KMS-11 (cell line): Measurements from ENCODE around the gene KLHL29.

Experiments
- H2AFZ ChIP-seq: fragments of 200-600 bp; sonication (generic); 2 replicates; pipeline ENCODE4 v1.6.1; 2016; ENCODE audit warnings: antibody characterized with exemption, mixed run types, low read depth
- H3K27ac ChIP-seq: fragments of 200-600 bp; sonication (generic); 2 replicates; pipeline ENCODE4 v1.6.1; 2016; ENCODE audit warnings: mild to moderate bottlenecking, mixed run types
- H3K27me3 ChIP-seq: fragments of 200-600 bp; sonication (generic); 2 replicates; pipeline ENCODE4 v1.6.1; 2017; ENCODE audit warnings: mild to moderate bottlenecking, low read depth, mixed run types, moderate library complexity; ENCODE audit not compliant: insufficient read depth
- H3K36me3 ChIP-seq: fragments of 200-600 bp; sonication (generic); 2 replicates; pipeline ENCODE4 v1.6.1; 2017; ENCODE audit warnings: mild to moderate bottlenecking, mixed run types; ENCODE audit not compliant: insufficient read depth
- H3K4me1 ChIP-seq: fragments of 200-600 bp; sonication (generic); 2 replicates; pipeline ENCODE4 v1.6.1; 2016; ENCODE audit warnings: mild to moderate bottlenecking, low read depth, mixed run types; ENCODE audit not compliant: poor library complexity, severe bottlenecking
- H3K4me2 ChIP-seq: fragments of 200-600 bp; sonication (generic); 2 replicates; pipeline ENCODE4 v1.7.0; 2016; ENCODE audit warnings: mild to moderate bottlenecking, mixed run types
- H3K4me3 ChIP-seq: fragments of 200-600 bp; sonication (generic); IDR thresholded peaks from 2 replicates; pipeline ENCODE4 v1.6.1; 2017; ENCODE audit warnings: low read depth, low read length, mixed read lengths; ENCODE audit not compliant: insufficient read depth
- H3K79me2 ChIP-seq: fragments of 200-600 bp; sonication (generic); 2 replicates; pipeline ENCODE4 v1.6.1; 2016; ENCODE audit warnings: low read depth, mixed run types; ENCODE audit not compliant: insufficient read depth
- H3K9ac ChIP-seq: fragments of 200-600 bp; sonication (generic); 2 replicates; pipeline ENCODE4 v1.6.1; 2016; ENCODE audit warnings: mild to moderate bottlenecking, mixed run types
- H4K20me1 ChIP-seq: fragments of 200-600 bp; sonication (generic); 2 replicates; pipeline ENCODE4 v1.6.1; 2016; ENCODE audit warnings: mild to moderate bottlenecking, mixed run types; ENCODE audit not compliant: insufficient read depth
- CTCF ChIP-seq: fragments of 200-600 bp; sonication (generic); conservative IDR thresholded peaks from 2 replicates; pipeline ENCODE4 v1.6.1; 2017; ENCODE audit warnings: low read depth, mild to moderate bottlenecking, antibody characterized with exemption, low read length, moderate library complexity, mixed read lengths

KLHL29 gene

GRCh38 chr2:23640711-23641110 is 255.7 kb downstream of the KLHL29 start:
- no peaks in the 10 kb centered on the region for H3K4me1 ChIP-seq
- H2AFZ ChIP-seq: no peak overlapping the region
- no peaks in the 10 kb centered on the region for H3K79me2 ChIP-seq
- H3K4me2 ChIP-seq: no peak overlapping the region
- H3K27me3 ChIP-seq: no peaks in the 10 kb centered on the region
- H3K27ac ChIP-seq: no peak overlapping the region
- no peak overlapping the region for H3K9ac ChIP-seq
- no peak overlapping the region for H3K4me3 ChIP-seq
- TF ChIP-seq CTCF: no peak
- H3K36me3 ChIP-seq: no peaks in the 10 kb centered on the region
- no peaks in the 10 kb centered on the region for H4K20me1 ChIP-seq

GRCh38 chr2:23642516-23642915 is 257.5 kb downstream of the KLHL29 start:
- Histone ChIP-seq H3K27ac (no peak overlapping the region), H3K79me2 (no peaks in the 10 kb centered on the region), H3K4me3 (no peak overlapping the region), H3K4me1 (no peaks in the 10 kb centered on the region), H3K27me3 (no peaks in the 10 kb centered on the region), H3K36me3 (no peaks in the 10 kb centered on the region), H2AFZ (no peak overlapping the region), H4K20me1 (no peaks in the 10 kb centered on the region), H3K9ac (no peak overlapping the region), H3K4me2 (no peak overlapping the region)
- no peak for TF ChIP-seq CTCF

GRCh38 chr2:23645230-23645808 is 260.3 kb downstream of the KLHL29 start:
- TF ChIP-seq CTCF: no peak
- Histone ChIP-seq H3K79me2 (no peaks in the 10 kb centered on the region), H3K36me3 (no peaks in the 10 kb centered on the region), H2AFZ (no peak overlapping the region), H3K27me3 (no peaks in the 10 kb centered on the region), H3K9ac (no peak overlapping the region), H3K27ac (no peak overlapping the region), H3K4me3 (no peak overlapping the region), H3K4me2 (no peak overlapping the region), H3K4me1 (no peaks in the 10 kb centered on the region), H4K20me1 (no peaks in the 10 kb centered on the region)

GRCh38 chr2:23647563-23647962 is 262.6 kb downstream of the KLHL29 start:
- no peaks in the 10 kb centered on the region for H3K27me3 ChIP-seq
- no peaks in the 10 kb centered on the region for H4K20me1 ChIP-seq
- no peak overlapping the region for H3K4me3 ChIP-seq
- no peak overlapping the region for H2AFZ ChIP-seq
- H3K9ac ChIP-seq: no peak overlapping the region
- H3K4me2 ChIP-seq: no peak overlapping the region
- no peaks in the 10 kb centered on the region for H3K36me3 ChIP-seq
- TF ChIP-seq CTCF: no peak
- H3K27ac ChIP-seq: no peak overlapping the region
- H3K4me1 ChIP-seq: no peaks in the 10 kb centered on the region
- H3K79me2 ChIP-seq: no peaks in the 10 kb centered on the region
